Erythroblast (primary cell): ENCODE measurements around the gene C20orf204.

Experiments used
- GATA1 ChIP-seq: IDR thresholded peaks from 2 replicates; pipeline ENCODE4 v1.6.1; 2011; ENCODE audit warnings: low read depth, mild to moderate bottlenecking, control low read depth, low read length, moderate library complexity
- POLR2A ChIP-seq: IDR thresholded peaks from 2 replicates; pipeline ENCODE4 v1.6.1; 2011; ENCODE audit warnings: mild to moderate bottlenecking, low read length

DNA sequence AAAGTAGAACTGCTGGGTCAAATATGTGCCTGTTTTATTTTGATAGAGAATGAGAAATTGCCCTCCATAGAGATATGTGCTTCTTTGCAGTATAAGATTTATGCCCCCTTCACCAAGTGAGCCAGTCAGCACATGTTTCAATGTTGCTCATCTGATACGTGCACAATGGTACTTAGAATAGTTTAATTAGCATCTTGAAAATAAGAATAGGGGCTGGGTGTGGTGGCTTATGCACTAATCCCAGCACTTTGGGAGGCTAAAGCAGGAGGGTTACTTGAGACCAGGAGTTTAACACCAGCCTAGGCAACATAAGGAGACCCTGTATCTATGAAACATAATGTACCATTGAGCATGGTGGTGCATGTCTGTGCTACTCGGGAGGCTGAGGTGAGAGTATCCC, 20.3 kb upstream of the C20orf204 start:
- no peak for TF ChIP-seq POLR2A
- no peak for TF ChIP-seq GATA1
